GM18867 (cell line): Measurements from ENCODE around the gene PLPP1.
A peak's percentile ranks its signal among the peaks of the same experiment; 100 is the strongest.
"Not testable (repeated sequence)": the region's sequence is repeated elsewhere in the genome, so short reads cannot be mapped to it uniquely, and the experiment has no call there.

Experiments used
- ATAC-seq: cut with Tn5 transposase; IDR thresholded peaks from one replicate; pipeline ENCODE4 v1.9.1; 2021; ENCODE audit warnings: mild to moderate bottlenecking, moderate library complexity; ENCODE audit not compliant: unreplicated experiment

Gene PLPP1

GRCh38 chr5:55547781-55548180 is 13.0 kb upstream of the PLPP1 start:
- ATAC-seq = no peak

- ATAC-seq = peak; percentile 83
Observed at GRCh38 chr5:55546947-55547346, 12.2 kb upstream of the PLPP1 start.

GRCh38 chr5:55544341-55544740 is 9.6 kb upstream of the PLPP1 start:
- no peak for ATAC-seq

- ATAC-seq = no peak
Observed at GRCh38 chr5:55541056-55541635, 6.4 kb upstream of the PLPP1 start.

- ATAC-seq = peak; percentile 58
Observed at GRCh38 chr5:55540525-55540924, 5.8 kb upstream of the PLPP1 start.

GRCh38 chr5:55540024-55540423 is 5.3 kb upstream of the PLPP1 start:
- ATAC-seq = peak; percentile 34

- ATAC-seq = peak; percentile 29
Observed at GRCh38 chr5:55538661-55539060, 3.9 kb upstream of the PLPP1 start.

GRCh38 chr5:55537315-55537714 is 2.6 kb upstream of the PLPP1 start:
- ATAC-seq = not testable (repeated sequence)

GRCh38 chr5:55535199-55535905 is 588 bp upstream of the PLPP1 start:
- ATAC-seq = peak; percentile 5

- ATAC-seq = peak; percentile 41
Observed at GRCh38 chr5:55533521-55534435, 986 bp downstream of the PLPP1 start.

- ATAC-seq = no peak
Observed at GRCh38 chr5:55530669-55531068, 4.1 kb downstream of the PLPP1 start.

GRCh38 chr5:55524816-55525215 is 9.9 kb downstream of the PLPP1 start:
- no peak for ATAC-seq

- no peak for ATAC-seq
Observed at GRCh38 chr5:55523293-55523692, 11.5 kb downstream of the PLPP1 start.

GRCh38 chr5:55521881-55522280 is 12.9 kb downstream of the PLPP1 start:
- no peak for ATAC-seq

- ATAC-seq = no peak
Observed at GRCh38 chr5:55520117-55520839, 14.5 kb downstream of the PLPP1 start.

- ATAC-seq = no peak
Observed at GRCh38 chr5:55518831-55519390, 15.9 kb downstream of the PLPP1 start.

GRCh38 chr5:55517804-55518203 is 17.0 kb downstream of the PLPP1 start:
- ATAC-seq = no peak

GRCh38 chr5:55511010-55511409 is 23.8 kb downstream of the PLPP1 start:
- ATAC-seq = no peak

- no peak for ATAC-seq
Observed at GRCh38 chr5:55510523-55510880, 24.3 kb downstream of the PLPP1 start.

GRCh38 chr5:55509796-55510522 is 24.8 kb downstream of the PLPP1 start:
- ATAC-seq = no peak
